Stomach (tissue), 9 donors: Measurements from ENCODE around the gene RAB8B. TPM values are rescaled to one million over a fixed set of nuclear protein-coding genes. Genes with fewer than 3 reads are reported as not detected.

Experiments used
- DNase-seq, 2 donors: peaks; one replicate each; pipeline versions ENCODE4 v3.0.0 to v3.0.0-alpha.2; 2013 to 2019
- H3K27ac ChIP-seq, 5 donors: fragments of 200-600 bp in 4 of 5; sonication (generic) in 4 of 5; one replicate each; pipeline ENCODE4 v1.5.1; 2013 to 2019; ENCODE audit warnings: mild to moderate bottlenecking in 1 of 5, moderate library complexity in 1 of 5
- H3K27me3 ChIP-seq, 3 donors: fragments of 200-600 bp; sonication (generic); one replicate each; pipeline ENCODE4 v1.5.1; 2017 to 2019; ENCODE audit warnings: mixed run types in 1 of 3
- H3K36me3 ChIP-seq, 4 donors: fragments of 200-600 bp; sonication (generic); 1 replicate in 3 of 4; 2 replicates in 1 of 4; pipeline ENCODE4 v1.5.1; 2016 to 2019
- H3K4me1 ChIP-seq, 4 donors: fragments of 200-600 bp; sonication (generic); one replicate each; pipeline ENCODE4 v1.5.1; 2016 to 2019
- H3K4me3 ChIP-seq, 4 donors: fragments of 200-600 bp; sonication (generic) in 3 of 4; one replicate each; pipeline ENCODE4 v1.5.1; 2016 to 2019; ENCODE audit warnings: mild to moderate bottlenecking in 1 of 4
- H3K9me3 ChIP-seq, 4 donors: fragments of 200-600 bp; sonication (generic); one replicate each; pipeline ENCODE4 v1.5.1; 2016 to 2019
- EP300 ChIP-seq: sonication (generic); formaldehyde crosslinking; IDR thresholded peaks from one replicate; pipeline ENCODE4 v1.6.1; 2017; ENCODE audit warnings: antibody characterized with exemption
- POLR2A ChIP-seq, 4 donors: fragments of 450-650 bp; IDR thresholded peaks; one replicate each; pipeline ENCODE4 v1.6.1; 2016; ENCODE audit warnings: antibody characterized with exemption in 4 of 4, control low read depth in 2 of 4, mild to moderate bottlenecking in 1 of 4, moderate library complexity in 1 of 4
- POLR2AphosphoS5 ChIP-seq, 3 donors: sonication (generic); formaldehyde crosslinking; IDR thresholded peaks; one replicate each; pipeline ENCODE4 v1.6.1; 2016; ENCODE audit warnings: antibody characterized with exemption in 3 of 3
- WGBS, 5 donors: extraction: QIAGEN DNeasy Blood & Tissue Kit in 3 of 5; methylation state at CpG; one replicate each; pipeline versions ENCODE4 v1.1.5 to v1.1.7; 2013 to 2018; 5-methylcytosine and 5-hydroxymethylcytosine counted together
- intact Hi-C: fragments of 100-400 bp; cut with DNase I; formaldehyde crosslinking; loops from one replicate; pipeline ENCODE4 v1.15.1; 2023; ENCODE audit warnings: low total_unique reads
- polyA plus RNA-seq, 3 donors: library from polyadenylated mRNA; stranded (reverse); fragments of 200-250 nt; gene quantifications; one replicate each; pipeline ENCODE4 v1.2.3, GENCODE V29; 2013
- total RNA-seq, 5 donors: library from RNA; depleted of rRNA; stranded (reverse); fragments of >200 nt; gene quantifications; one replicate each; pipeline versions ENCODE4 v1.1.0 to v1.2.3, GENCODE V29; 2014 to 2016
- TF ChIP-seq, protein P1 (sequence below), 7 experiments: fragments of 450-650 bp in 4 of 7; fragments of 200-600 bp in 3 of 7; sonication (generic) in 3 of 7; IDR thresholded peaks; one replicate each; pipeline ENCODE4 v1.5.1; 2016 to 2019; ENCODE audit warnings: antibody characterized with exemption in 7 of 7, control low read depth in 2 of 7, mild to moderate bottlenecking in 1 of 7
- donor health status: healthy with polysubstance abuse.
- donor health status: Bipolar disorder and iron deficiency.
- donor health status: healthy.

RAB8B gene
- total and polyA plus RNA-seq, 8 donors = 2.0 to 103 (median 13.5) TPM

- no peaks in the 10 kb centered on the region for H3K4me1 ChIP-seq
- WGBS, 5 donors = 85 to 92% (median 89%) methylated on average over 5 of the region's 5 CpGs
These were observed 117.2 kb downstream of the RAB8B start for GRCh38 chr15:63306492-63307073.

DNA sequence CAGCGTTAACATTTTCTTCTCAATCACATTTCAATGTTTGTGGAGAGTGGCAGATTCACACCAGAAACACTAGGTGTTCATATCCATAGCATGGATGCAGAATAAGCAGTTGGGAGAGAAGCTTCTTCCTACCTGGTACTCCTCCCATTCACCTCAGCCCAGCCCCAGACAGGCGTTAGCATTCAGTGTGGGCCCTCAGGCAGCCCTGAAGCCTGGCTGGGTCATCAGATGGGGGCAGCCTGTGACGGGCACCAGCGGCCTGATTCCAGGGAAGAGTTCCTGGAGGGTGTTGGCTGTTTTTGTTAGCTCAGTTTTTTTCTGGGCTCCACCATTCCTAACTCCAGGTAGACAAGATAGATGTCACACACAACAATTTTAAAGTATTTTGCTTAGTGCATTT is 119.1 kb downstream of the RAB8B start:
- Histone ChIP-seq H3K4me3 (no peak overlapping the region), H3K9me3 (no peaks in the 10 kb centered on the region), H3K27me3 (no peaks in the 10 kb centered on the region), H3K4me1 (no peaks in the 10 kb centered on the region), H3K36me3 (peaks cover 10 to 36% (median 30%) of the 10 kb centered on the region in 4 donors), H3K27ac (no peak overlapping the region)
- no peak for TF ChIP-seq POLR2AphosphoS5 (IDR thresholded peaks at IDR 0.05)
- intact Hi-C loops = no loop called here
- no peak for DNase-seq
- WGBS, 5 donors = 58 to 77% (median 73%) methylated on average over 4 of the region's 4 CpGs

More at GRCh38 chr15:63306492-63307073, 117.2 kb downstream of the RAB8B start:
- H3K4me3 ChIP-seq = no peak overlapping the region
- H3K27ac ChIP-seq = no peak overlapping the region
- H3K27me3 ChIP-seq = no peaks in the 10 kb centered on the region
- peaks cover 18 to 55% (median 49%) of the 10 kb centered on the region in 4 donors for H3K36me3 ChIP-seq
- TF ChIP-seq EP300 (no peak), POLR2A (IDR thresholded peaks at IDR 0.05) (no peak), POLR2AphosphoS5 (IDR thresholded peaks at IDR 0.05) (no peak)
- TF ChIP-seq, protein P1, sequence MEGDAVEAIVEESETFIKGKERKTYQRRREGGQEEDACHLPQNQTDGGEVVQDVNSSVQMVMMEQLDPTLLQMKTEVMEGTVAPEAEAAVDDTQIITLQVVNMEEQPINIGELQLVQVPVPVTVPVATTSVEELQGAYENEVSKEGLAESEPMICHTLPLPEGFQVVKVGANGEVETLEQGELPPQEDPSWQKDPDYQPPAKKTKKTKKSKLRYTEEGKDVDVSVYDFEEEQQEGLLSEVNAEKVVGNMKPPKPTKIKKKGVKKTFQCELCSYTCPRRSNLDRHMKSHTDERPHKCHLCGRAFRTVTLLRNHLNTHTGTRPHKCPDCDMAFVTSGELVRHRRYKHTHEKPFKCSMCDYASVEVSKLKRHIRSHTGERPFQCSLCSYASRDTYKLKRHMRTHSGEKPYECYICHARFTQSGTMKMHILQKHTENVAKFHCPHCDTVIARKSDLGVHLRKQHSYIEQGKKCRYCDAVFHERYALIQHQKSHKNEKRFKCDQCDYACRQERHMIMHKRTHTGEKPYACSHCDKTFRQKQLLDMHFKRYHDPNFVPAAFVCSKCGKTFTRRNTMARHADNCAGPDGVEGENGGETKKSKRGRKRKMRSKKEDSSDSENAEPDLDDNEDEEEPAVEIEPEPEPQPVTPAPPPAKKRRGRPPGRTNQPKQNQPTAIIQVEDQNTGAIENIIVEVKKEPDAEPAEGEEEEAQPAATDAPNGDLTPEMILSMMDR (IDR thresholded peaks at IDR 0.05) = no peak
- H3K9me3 ChIP-seq = no peaks in the 10 kb centered on the region
- DNase-seq = no peak
- intact Hi-C loops = no loop called here

DNA sequence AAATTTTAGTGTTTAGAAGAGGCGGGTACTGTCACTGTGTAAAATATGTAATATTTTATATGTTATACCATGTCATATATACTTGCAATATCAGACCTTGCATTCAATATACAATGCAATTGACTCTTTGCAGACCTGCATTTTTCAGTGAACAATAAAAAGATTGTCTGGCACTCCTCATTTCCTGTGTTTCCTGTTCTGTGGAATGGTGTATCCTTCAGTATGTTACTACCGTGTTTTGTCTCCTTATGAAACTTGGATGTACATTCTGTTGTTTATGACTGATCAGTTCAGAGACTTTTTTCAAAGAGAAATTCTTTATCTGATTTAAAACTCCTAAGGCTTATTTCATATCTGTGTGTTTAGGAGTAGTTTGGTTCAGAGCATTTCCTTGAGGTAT is 119.5 kb downstream of the RAB8B start:
- H3K4me3 ChIP-seq = no peak overlapping the region
- no peaks in the 10 kb centered on the region for H3K27me3 ChIP-seq
- TF ChIP-seq, protein P1 (IDR thresholded peaks at IDR 0.05) = no peak
- TF ChIP-seq EP300 = no peak
- no peak for TF ChIP-seq POLR2A (IDR thresholded peaks at IDR 0.05)
- TF ChIP-seq POLR2AphosphoS5 (IDR thresholded peaks at IDR 0.05) = no peak
- H3K36me3 ChIP-seq = peaks cover 10 to 32% (median 26%) of the 10 kb centered on the region in 4 donors
- H3K27ac ChIP-seq = no peak overlapping the region
- H3K4me1 ChIP-seq = no peaks in the 10 kb centered on the region
- DNase-seq = no peak
- 68 to 75% (median 74%) methylated on average over 2 of the region's 2 CpGs for WGBS, 5 donors
- intact Hi-C loops = no loop called here
- H3K9me3 ChIP-seq = no peaks in the 10 kb centered on the region

- no peak overlapping the region for H3K4me3 ChIP-seq
- no peak overlapping the region for H3K27ac ChIP-seq
- no peaks in the 10 kb centered on the region for H3K4me1 ChIP-seq
- no peaks in the 10 kb centered on the region for H3K9me3 ChIP-seq
- no peak for DNase-seq
- WGBS, 5 donors = 45 to 63% (median 53%) methylated on average over 3 of the region's 3 CpGs
- H3K27me3 ChIP-seq = no peaks in the 10 kb centered on the region
- TF ChIP-seq, protein P1 (IDR thresholded peaks at IDR 0.05) = no peak
- TF ChIP-seq EP300 (no peak), POLR2A (IDR thresholded peaks at IDR 0.05) (no peak), POLR2AphosphoS5 (IDR thresholded peaks at IDR 0.05) (no peak)
- H3K36me3 ChIP-seq = peaks cover 10 to 17% (median 13%) of the 10 kb centered on the region in 4 donors
- intact Hi-C loops = no loop called here
These were observed 121.2 kb downstream of the RAB8B start for GRCh38 chr15:63310646-63311045.

DNA sequence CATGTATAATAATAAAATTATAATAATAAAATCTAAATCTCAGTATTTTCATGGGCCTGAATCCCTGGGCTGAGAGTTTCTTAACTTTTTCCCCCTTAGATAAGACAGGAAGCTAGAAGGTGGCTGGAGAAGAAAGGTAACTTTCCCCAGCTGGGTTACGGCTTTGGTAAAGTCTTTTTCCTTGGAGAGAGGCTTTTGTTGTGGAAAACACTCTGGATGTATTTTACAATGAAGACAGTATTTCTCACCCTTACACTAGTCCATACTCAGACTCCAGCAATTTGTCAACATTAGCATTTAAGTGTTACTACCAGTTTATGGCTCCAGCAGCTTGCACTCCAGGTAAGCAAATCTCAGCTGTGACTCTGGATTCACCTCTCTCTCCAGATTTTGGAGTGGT is 122.9 kb downstream of the RAB8B start:
- intact Hi-C loops = no loop called here
- DNase-seq = no peak
- no peak overlapping the region for H3K27ac ChIP-seq
- no peak overlapping the region for H3K4me3 ChIP-seq
- TF ChIP-seq, protein P1 (IDR thresholded peaks at IDR 0.05) = no peak
- TF ChIP-seq POLR2AphosphoS5 (IDR thresholded peaks at IDR 0.05) = no peak
- no peak for TF ChIP-seq EP300
- no peak for TF ChIP-seq POLR2A (IDR thresholded peaks at IDR 0.05)
- WGBS, 5 donors = 79 to 96% (median 93%) methylated on average over 1 of the region's 1 CpG
- no peaks in the 10 kb centered on the region for H3K9me3 ChIP-seq
- no peaks in the 10 kb centered on the region for H3K27me3 ChIP-seq
- H3K4me1 ChIP-seq = no peaks in the 10 kb centered on the region
- H3K36me3 ChIP-seq = peaks cover 0 to under 1% (median 0%) of the 10 kb centered on the region in 4 donors
